GM10248 (cell line): Measurements from ENCODE around the gene TXNDC5.

ENCODE experiments used
- CTCF ChIA-PET: fragments of 300-600 bp; sonication (Branson Sonifier 250); formaldehyde crosslinking; extraction: SDS; loops from one replicate; lab custom pipeline; 2021; ENCODE audit warnings: antibody characterized with exemption; lab: Yijun Ruan, JAX
- POLR2A ChIA-PET: fragments of 350-650 bp; sonication (Branson Sonifier 250); formaldehyde crosslinking; extraction: SDS; loops from one replicate; lab custom pipeline; 2020; ENCODE audit warnings: antibody characterized with exemption; lab: Yijun Ruan, JAX
- DNase-seq: peaks from one replicate; pipeline ENCODE4 v3.0.0; 2012; ENCODE audit errors: extremely low spot score
- TF ChIP-seq, protein P1 (sequence below): IDR thresholded peaks from 2 replicates; pipeline ENCODE4 v1.5.1; 2012; ENCODE audit warnings: mild to moderate bottlenecking, low read depth; ENCODE audit errors: extremely low read depth, missing control alignments, control extremely low read depth

TXNDC5 gene

GRCh38 chr6:7910654-7911344 lies at the start of gene TXNDC5:
Gene TXNDC5, minus strand, starts transcription at chr6:7910788. Its CDS starts 12 bp downstream, at chr6:7910776.
- peak; percentile 91 for DNase-seq

GRCh38 chr6:7960141-7960540 lies 49.6 kb upstream of the TXNDC5 start:
- POLR2A ChIA-PET, result no interaction called here
- CTCF ChIA-PET, result interaction anchor here (1.3 to 2.3 kb wide), 2 partner anchors 10 to 21 kb away, joined by 4 to 6 read pairs; no protein-coding TSS in a partner anchor
- TF ChIP-seq, protein P1, sequence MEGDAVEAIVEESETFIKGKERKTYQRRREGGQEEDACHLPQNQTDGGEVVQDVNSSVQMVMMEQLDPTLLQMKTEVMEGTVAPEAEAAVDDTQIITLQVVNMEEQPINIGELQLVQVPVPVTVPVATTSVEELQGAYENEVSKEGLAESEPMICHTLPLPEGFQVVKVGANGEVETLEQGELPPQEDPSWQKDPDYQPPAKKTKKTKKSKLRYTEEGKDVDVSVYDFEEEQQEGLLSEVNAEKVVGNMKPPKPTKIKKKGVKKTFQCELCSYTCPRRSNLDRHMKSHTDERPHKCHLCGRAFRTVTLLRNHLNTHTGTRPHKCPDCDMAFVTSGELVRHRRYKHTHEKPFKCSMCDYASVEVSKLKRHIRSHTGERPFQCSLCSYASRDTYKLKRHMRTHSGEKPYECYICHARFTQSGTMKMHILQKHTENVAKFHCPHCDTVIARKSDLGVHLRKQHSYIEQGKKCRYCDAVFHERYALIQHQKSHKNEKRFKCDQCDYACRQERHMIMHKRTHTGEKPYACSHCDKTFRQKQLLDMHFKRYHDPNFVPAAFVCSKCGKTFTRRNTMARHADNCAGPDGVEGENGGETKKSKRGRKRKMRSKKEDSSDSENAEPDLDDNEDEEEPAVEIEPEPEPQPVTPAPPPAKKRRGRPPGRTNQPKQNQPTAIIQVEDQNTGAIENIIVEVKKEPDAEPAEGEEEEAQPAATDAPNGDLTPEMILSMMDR, result no peak
- no peak for DNase-seq

More at GRCh38 chr6:7910654-7911344, at the start of gene TXNDC5:
- TF ChIP-seq, protein P1, result no peak
- ChIA-PET CTCF (interaction anchor here (1.4 to 2.4 kb wide), 3 partner anchors 11 to 149 kb away, joined by 4 to 6 read pairs (median 6); no protein-coding TSS in a partner anchor), POLR2A (no interaction called here)

GRCh38 chr6:7959453-7959852 lies 48.9 kb upstream of the TXNDC5 start:
- TF ChIP-seq, protein P1, result no peak
- POLR2A ChIA-PET, result no interaction called here
- DNase-seq, result no peak
- CTCF ChIA-PET, result interaction anchor here (1.3 to 2.3 kb wide), 2 partner anchors 9 to 21 kb away, joined by 4 to 6 read pairs; no protein-coding TSS in a partner anchor

- TF ChIP-seq, protein P1, result no peak
- ChIA-PET POLR2A (no interaction called here), CTCF (interaction anchor here (1.2 to 1.9 kb wide), 2 partner anchors 41 to 43 kb away, joined by 4 to 7 read pairs; no protein-coding TSS in a partner anchor)
- no peak for DNase-seq
Measured at GRCh38 chr6:7958464-7958863, 47.9 kb upstream of the TXNDC5 start.

DNA sequence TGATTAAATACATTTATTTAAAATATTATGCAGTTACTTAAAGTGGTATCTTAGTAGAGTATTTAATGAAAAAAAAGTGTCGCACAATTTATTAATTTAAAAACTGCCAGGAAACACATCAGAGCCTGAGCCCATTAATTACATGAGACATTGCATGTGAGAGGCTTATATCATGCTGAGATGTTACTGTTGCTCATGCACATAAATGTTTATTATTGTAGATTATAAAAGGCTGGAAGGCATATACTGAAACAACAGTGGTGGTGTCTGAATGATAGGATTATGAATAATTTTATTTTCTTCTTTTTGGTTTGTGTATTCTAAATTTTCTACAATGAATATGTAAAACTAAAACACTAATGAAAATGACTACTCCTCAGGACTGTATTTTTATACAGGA lies 45.7 kb upstream of the TXNDC5 start:
- ChIA-PET POLR2A (no interaction called here), CTCF (no interaction called here)

DNA sequence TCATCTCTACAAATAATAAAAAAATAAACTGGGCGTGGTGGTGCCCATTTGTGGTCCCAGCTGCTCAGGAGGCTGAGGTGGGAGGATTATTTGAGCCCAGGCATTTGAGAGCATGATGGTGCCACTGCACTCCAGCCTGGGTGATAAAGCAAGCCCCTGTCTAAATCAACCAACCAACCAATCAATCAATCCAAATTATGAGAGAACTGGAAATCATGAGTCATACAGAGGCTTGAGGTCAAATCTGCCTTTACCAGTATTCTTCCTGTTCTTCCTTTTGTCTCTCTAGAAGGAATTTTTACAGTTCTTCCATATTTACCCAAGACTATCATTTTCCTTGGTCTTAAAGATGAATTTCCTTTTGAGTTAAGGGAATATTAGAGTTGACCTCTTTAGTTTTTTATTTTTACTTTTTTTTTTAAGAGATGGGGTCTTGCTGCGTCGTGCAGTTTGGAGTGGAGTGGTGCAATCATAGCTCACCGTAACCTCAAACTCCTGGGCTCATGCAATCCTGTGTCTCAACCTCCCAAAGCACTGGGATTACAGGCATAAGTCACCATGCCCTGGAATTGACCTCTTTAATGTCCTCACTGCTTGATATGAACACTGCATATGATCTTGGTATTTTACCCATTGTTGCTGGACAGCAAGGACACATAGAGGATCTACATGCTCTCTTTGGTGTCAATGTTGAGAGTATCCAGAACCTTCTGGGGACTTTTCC lies 44.1 kb upstream of the TXNDC5 start:
- TF ChIP-seq, protein P1, result no peak
- POLR2A ChIA-PET, result no interaction called here
- CTCF ChIA-PET, result no interaction called here

More for the DNA sequence above, 45.7 kb upstream of the TXNDC5 start:
- DNase-seq, result no peak
- TF ChIP-seq, protein P1, result no peak

More for the DNA sequence above, 44.1 kb upstream of the TXNDC5 start:
- no peak for DNase-seq
